ENCODE data around the gene OGG1.

- TF ChIP-seq POLR2A (IDR thresholded peaks at IDR 0.05) (no peak), CTCF (IDR thresholded peaks at IDR 0.05) (no peak)
Observed at GRCh38 chr3:9768141-9768775, 18.5 kb downstream of the OGG1 start.

All from adrenal gland (tissue), 5 donors.